Adrenal gland (tissue), 12 donors: ENCODE results near the gene CREB5. TPM values are rescaled to one million over a fixed set of nuclear protein-coding genes. Genes with fewer than 3 reads are reported as not detected.
A peak's percentile ranks its signal among the peaks of the same experiment; 100 is the strongest.

Experiments used
- DNase-seq, 7 donors: peaks; one replicate each; pipeline ENCODE4 v3.0.0-alpha.2; 2019 to 2020
- H3K27ac ChIP-seq, 5 donors: fragments of 200-600 bp; sonication (generic) in 4 of 5; 1 replicate in 3 of 5; 2 replicates in 2 of 5; pipeline versions ENCODE4 v1.5.1 to v1.8.0; 2016 to 2020; ENCODE audit warnings: mild to moderate bottlenecking in 1 of 5
- H3K27me3 ChIP-seq: fragments of 200-600 bp; 2 replicates; pipeline ENCODE4 v1.8.0; 2021
- H3K36me3 ChIP-seq, 2 donors: fragments of 200-600 bp; replicated peaks in 1 of 2; 1 replicate in 1 of 2; 2 replicates in 1 of 2; pipeline versions ENCODE4 v1.5.1 to v1.8.0; 2018 to 2022
- H3K4me1 ChIP-seq, 2 donors: fragments of 200-600 bp; replicated peaks in 1 of 2; 1 replicate in 1 of 2; 2 replicates in 1 of 2; pipeline versions ENCODE4 v1.5.1 to v1.8.0; 2018 to 2021
- H3K4me3 ChIP-seq, 4 donors: fragments of 200-600 bp; sonication (generic) in 3 of 4; one replicate each; pipeline ENCODE4 v1.5.1; 2016 to 2018
- H3K9me3 ChIP-seq, 3 donors: fragments of 200-600 bp; sonication (generic) in 1 of 3; replicated peaks in 1 of 3; 1 replicate in 2 of 3; 2 replicates in 1 of 3; pipeline versions ENCODE4 v1.5.1 to v1.8.0; 2016 to 2021
- POLR2A ChIP-seq, 2 donors: fragments of 450-650 bp; IDR thresholded peaks; one replicate each; pipeline ENCODE4 v1.6.1; 2017; ENCODE audit warnings: antibody characterized with exemption in 2 of 2, mild to moderate bottlenecking in 2 of 2, moderate library complexity in 1 of 2
- WGBS, 4 donors: extraction: QIAGEN DNeasy Blood & Tissue Kit in 2 of 4; methylation state at CpG; one replicate each; pipeline versions ENCODE4 v1.1.5 to v1.1.7; 2013 to 2017; 5-methylcytosine and 5-hydroxymethylcytosine counted together
- intact Hi-C, 2 donors: fragments of 100-400 bp; cut with DNase I; formaldehyde crosslinking; loops; one replicate each; pipeline versions ENCODE4 v1.14.1 to v1.15.0; 2022 to 2023
- polyA plus RNA-seq, 3 donors: library from polyadenylated mRNA; stranded (reverse); fragments of 200-250 nt in 2 of 3; fragments of 350-450 nt in 1 of 3; fragmentation: Illumina TruSeq in 1 of 3; extraction: RNeasy Lipid Tissue Mini Kit (QIAGEN cat#74804) in 1 of 3; gene quantifications; one replicate each; pipeline ENCODE4 v1.2.3, GENCODE V29; 2013 to 2014
- total RNA-seq, 9 donors: library from RNA; depleted of rRNA in 4 of 9; stranded (reverse); fragments of >200 nt in 4 of 9; fragments of 120-200 nt in 1 of 9; fragmentation: NEBNext Ultra II Directional in 1 of 9; extraction: Animal tissue kit (Norgen Biotek cat#: 25700) in 1 of 9; gene quantifications; one replicate each; pipeline versions ENCODE4 v1.1.0 to v1.2.4, GENCODE V29; 2013 to 2023
- TF ChIP-seq, protein P1 (sequence below), 6 experiments: fragments of 450-650 bp in 4 of 6; fragments of 200-600 bp in 2 of 6; sonication (generic) in 1 of 6; IDR thresholded peaks; 1 replicate in 5 of 6; 2 replicates in 1 of 6; pipeline versions ENCODE4 v1.5.1 to v1.8.0; 2016 to 2021; ENCODE audit warnings: antibody characterized with exemption in 6 of 6, mild to moderate bottlenecking in 2 of 6, moderate library complexity in 1 of 6
- donor health status: healthy with polysubstance abuse.
- donor health status: Bipolar disorder and iron deficiency.
- donor health status: DM: yes; HTN: yes; CAD: no.
- donor health status: DM: no; HTN: no; CAD: no.
- donor health status: DM: no; HTN: no; CAD: no.
- donor health status: DM: yes; HTN: yes; CAD: no.

CREB5 gene
- total and polyA plus RNA-seq, 12 donors, result 0.69 to 5.4 (median 1.3) TPM

DNA sequence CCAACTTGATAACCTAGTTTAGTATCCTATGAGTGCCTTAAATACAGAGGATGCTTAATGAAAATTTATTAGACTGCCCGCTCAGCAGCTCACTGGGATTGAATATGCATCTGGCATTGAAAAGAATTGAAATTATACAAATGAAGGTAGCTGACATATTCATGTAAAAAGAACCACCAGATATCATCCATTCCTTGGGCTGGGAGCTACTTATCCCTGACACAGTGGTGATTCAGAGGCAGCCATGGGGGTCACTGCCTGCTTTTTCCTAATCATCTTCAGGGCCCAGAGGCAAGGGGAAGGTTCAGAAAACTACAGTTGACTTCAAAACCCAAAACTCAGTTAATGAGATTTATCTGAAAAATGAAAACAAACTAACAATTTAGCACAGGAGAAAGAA, 424.9 kb downstream of the CREB5 start:
- DNase-seq, result no peak
- no peak overlapping the region for H3K4me3 ChIP-seq
- TF ChIP-seq POLR2A (IDR thresholded peaks at IDR 0.05), result no peak
- TF ChIP-seq, protein P1, sequence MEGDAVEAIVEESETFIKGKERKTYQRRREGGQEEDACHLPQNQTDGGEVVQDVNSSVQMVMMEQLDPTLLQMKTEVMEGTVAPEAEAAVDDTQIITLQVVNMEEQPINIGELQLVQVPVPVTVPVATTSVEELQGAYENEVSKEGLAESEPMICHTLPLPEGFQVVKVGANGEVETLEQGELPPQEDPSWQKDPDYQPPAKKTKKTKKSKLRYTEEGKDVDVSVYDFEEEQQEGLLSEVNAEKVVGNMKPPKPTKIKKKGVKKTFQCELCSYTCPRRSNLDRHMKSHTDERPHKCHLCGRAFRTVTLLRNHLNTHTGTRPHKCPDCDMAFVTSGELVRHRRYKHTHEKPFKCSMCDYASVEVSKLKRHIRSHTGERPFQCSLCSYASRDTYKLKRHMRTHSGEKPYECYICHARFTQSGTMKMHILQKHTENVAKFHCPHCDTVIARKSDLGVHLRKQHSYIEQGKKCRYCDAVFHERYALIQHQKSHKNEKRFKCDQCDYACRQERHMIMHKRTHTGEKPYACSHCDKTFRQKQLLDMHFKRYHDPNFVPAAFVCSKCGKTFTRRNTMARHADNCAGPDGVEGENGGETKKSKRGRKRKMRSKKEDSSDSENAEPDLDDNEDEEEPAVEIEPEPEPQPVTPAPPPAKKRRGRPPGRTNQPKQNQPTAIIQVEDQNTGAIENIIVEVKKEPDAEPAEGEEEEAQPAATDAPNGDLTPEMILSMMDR (IDR thresholded peaks at IDR 0.05), result no peak
- peaks cover 8% of the 10 kb centered on the region for H3K27me3 ChIP-seq
- 99 to 100% (median 100%) methylated on average over 1 of the region's 1 CpG for WGBS, 4 donors
- no peaks in the 10 kb centered on the region for H3K36me3 ChIP-seq
- no peaks in the 10 kb centered on the region for H3K4me1 ChIP-seq
- H3K9me3 ChIP-seq, result no peaks in the 10 kb centered on the region
- H3K27ac ChIP-seq, result no peak overlapping the region
- intact Hi-C loops, result no loop called here

DNA sequence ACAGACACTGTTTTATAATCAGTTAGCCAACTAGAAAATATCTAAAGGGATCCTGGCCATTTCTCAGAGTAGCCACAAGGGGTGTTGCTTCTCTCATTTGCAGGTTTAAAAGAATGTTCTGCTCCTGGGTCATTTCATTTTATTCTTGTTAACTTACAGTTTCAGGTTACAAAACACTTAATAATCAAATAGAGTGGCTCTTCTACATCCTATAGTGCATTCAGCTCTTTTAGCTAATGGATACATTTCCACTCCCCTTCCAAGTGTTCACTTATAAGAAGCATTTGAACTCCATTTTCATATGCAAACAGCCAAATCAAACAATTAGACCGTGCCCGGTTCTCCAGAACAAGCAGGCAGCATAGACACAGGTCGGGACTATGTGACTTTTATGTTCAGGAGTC, 428.3 kb downstream of the CREB5 start:
- Histone ChIP-seq H3K9me3 (no peaks in the 10 kb centered on the region), H3K4me1 (no peaks in the 10 kb centered on the region), H3K27me3 (peaks cover 8% of the 10 kb centered on the region), H3K36me3 (no peaks in the 10 kb centered on the region), H3K27ac (no peak overlapping the region), H3K4me3 (no peak overlapping the region)
- TF ChIP-seq, protein P1 (IDR thresholded peaks at IDR 0.05), result peak in 4 of 6 experiments; percentile 8 to 37 (median 24)
- TF ChIP-seq POLR2A (IDR thresholded peaks at IDR 0.05), result no peak
- WGBS, 4 donors, result 66 to 81% (median 80%) methylated on average over 3 of the region's 3 CpGs
- intact Hi-C loops, result loop anchor here in 1 of 2 donors (10.0 kb wide), 1 partner anchor 446 kb away; no protein-coding TSS in a partner anchor
- no peak for DNase-seq

DNA sequence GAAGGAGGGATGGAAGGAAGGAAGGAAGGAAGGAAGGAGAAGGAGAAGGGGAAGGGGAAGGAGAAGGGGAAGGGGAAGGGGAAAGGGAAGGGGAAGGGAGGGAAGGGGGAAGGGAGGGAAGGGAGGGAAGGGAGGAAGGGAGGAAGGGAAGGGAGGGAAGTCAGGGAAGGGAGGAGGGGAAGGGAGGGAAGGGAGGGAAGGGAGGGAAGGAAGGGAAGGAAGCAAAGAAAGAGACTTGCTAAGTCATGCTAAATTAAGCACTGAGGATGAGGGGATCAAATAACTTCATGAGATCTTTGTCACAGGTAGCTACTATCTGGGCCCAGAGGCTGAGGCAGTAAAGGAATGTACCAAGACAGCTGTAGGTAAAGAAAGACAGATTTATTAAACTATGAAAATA, 429.4 kb downstream of the CREB5 start:
- H3K36me3 ChIP-seq, result no peaks in the 10 kb centered on the region
- no peaks in the 10 kb centered on the region for H3K4me1 ChIP-seq
- no peaks in the 10 kb centered on the region for H3K9me3 ChIP-seq
- H3K27me3 ChIP-seq, result peaks cover 8% of the 10 kb centered on the region
- H3K27ac ChIP-seq, result no peak overlapping the region
- intact Hi-C loops, result loop anchor here in 1 of 2 donors (10.0 kb wide), 1 partner anchor 447 kb away; no protein-coding TSS in a partner anchor
- no peak for DNase-seq
- no peak overlapping the region for H3K4me3 ChIP-seq
- TF ChIP-seq, protein P1 (IDR thresholded peaks at IDR 0.05), result no peak
- TF ChIP-seq POLR2A (IDR thresholded peaks at IDR 0.05), result no peak

DNA sequence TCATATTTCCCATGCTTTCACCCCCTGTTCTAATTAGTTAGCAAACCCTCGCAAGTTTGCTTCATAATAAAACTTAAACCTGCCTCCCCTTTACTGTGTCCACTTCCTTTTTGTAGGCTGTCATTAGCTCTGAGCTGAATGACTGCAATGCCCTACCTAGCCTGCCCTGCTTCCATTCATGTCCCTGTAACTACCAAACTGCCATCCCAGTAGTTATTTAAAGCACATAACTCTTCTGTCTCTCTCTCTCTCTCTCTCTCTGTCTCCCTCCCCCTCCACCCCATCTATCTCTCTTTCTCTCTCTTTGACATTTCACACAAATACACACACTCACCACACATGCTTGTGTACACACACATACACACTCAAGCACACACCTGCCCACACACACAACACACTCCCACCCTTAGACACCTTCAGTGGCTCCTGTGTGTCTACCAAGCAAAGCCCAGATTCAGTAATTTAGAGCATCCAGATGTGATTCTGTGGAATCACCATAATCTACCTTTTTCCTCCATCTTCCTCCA, 430.5 kb downstream of the CREB5 start:
- intact Hi-C loops, result loop anchor here in 1 of 2 donors (10.0 kb wide), 1 partner anchor 448 kb away; no protein-coding TSS in a partner anchor
- 76 to 100% (median 93%) methylated on average over 1 of the region's 1 CpG for WGBS, 4 donors
- TF ChIP-seq, protein P1 (IDR thresholded peaks at IDR 0.05), result no peak
- no peak for TF ChIP-seq POLR2A (IDR thresholded peaks at IDR 0.05)

More for the DNA sequence above, 430.5 kb downstream of the CREB5 start:
- H3K36me3 ChIP-seq, result no peaks in the 10 kb centered on the region
- H3K27ac ChIP-seq, result no peak overlapping the region
- H3K27me3 ChIP-seq, result peaks cover 8% of the 10 kb centered on the region
- no peaks in the 10 kb centered on the region for H3K4me1 ChIP-seq
- no peaks in the 10 kb centered on the region for H3K9me3 ChIP-seq
- DNase-seq, result no peak
- no peak overlapping the region for H3K4me3 ChIP-seq
